Femur (tissue), 1 donor: ENCODE results near the gene DNAAF1.
"Not testable (repeated sequence)": the region's sequence is repeated elsewhere in the genome, so short reads cannot be mapped to it uniquely, and the experiment has no call there.

Experiments
- DNase-seq: peaks from one replicate; pipeline ENCODE4 v3.0.0-alpha.2; 2017

Gene DNAAF1

DNA sequence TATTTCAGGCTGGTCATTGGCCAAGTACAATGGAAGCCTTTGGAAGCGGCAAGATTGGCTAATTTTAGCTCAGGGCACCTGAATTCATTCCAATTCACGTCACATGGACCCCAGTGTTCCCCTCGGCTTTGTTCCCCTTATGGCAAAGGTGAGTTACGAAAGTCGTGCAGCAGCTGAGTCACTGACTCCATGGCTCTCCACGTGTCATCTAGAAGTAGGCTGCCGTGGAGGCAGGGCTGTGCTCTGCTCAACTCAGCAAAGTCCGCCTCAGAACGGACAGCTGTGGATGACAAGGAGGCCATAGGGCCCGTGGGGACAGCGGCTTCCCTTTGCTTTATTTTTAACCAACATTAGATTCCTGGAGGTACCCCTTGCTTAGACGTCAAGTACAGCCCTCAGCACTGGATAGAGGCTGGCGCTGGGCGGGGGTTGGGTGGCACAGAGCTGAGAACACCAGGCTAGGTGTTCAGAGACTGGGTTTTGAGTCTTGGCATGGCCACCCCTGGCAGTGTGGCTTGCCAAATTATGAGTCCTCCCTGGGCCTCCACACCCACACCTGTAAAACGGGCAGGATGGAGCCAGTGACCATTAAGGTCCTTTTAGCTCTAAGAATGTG is 69.5 kb downstream of the DNAAF1 start:
- DNase-seq: no peak

DNA sequence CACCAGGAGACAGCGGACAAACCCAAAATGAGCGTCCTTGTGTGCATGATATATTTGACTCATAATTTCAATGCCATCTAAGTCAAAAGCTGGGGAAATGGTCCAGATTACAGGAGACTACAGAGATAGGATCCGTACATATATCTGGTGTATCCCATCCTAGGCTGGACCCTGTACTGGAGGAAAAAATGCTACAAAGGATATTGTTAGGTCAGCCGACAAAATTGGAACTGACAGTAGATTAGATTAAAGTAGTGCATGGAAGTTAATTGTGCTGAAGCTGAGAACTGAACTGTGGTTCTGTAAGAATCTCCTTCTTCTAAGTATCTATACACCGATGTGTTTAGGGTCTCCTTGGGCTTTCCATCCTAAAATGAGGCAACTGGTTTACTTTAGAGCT is 70.4 kb downstream of the DNAAF1 start:
- no peak for DNase-seq

DNA sequence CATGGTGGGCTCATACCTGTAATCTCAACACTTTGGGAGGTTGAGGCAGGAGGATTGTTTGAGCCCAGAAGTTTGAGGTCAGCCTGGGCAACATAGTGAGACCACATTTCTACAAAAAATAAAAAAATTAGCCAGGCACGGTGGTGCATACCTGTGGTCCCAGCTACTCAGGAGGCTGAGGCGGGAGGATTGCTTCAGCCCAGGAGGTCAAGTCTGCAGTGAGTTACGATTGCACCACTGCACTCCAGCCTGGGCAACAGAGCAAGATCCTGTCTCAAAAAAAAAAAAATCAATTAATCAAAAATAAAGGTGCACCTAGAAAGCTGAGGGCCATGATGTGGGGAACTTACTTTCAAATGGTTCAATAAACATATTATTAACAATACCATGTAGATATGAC is 71.0 kb downstream of the DNAAF1 start:
- DNase-seq: not testable (repeated sequence)

DNA sequence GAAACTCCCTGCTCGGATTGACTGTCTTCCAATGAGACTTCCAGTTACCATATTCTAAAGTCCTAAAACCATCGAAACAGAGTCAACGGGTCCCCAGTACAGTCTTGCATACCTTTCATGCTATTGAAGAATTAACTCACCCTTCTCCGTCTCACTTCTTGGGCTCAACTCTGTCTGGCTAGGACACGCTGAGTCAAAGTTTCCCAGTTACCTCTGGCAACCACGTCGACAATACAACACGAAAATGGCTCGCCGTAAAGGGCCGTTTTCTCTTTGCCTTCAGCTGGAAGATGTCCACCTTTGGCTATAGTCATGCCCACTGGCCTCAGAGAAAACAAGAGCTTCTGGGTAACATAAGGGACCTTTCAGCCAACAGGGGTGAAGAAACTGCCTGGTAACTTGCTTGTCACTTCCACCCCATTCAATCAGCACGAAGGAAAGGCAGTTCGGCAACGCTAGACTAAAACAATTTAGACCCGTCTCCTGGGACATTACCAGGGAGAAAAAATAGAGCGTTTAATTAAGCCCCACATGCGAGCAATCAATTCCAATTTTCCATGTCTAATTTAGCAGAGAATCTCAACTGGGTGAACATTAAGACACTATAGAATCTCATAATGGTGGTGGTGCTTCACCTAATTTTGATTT is 73.2 kb downstream of the DNAAF1 start:
- no peak for DNase-seq

- DNase-seq: no peak
These were observed 73.8 kb downstream of the DNAAF1 start for GRCh38 chr16:84218956-84219355.

DNA sequence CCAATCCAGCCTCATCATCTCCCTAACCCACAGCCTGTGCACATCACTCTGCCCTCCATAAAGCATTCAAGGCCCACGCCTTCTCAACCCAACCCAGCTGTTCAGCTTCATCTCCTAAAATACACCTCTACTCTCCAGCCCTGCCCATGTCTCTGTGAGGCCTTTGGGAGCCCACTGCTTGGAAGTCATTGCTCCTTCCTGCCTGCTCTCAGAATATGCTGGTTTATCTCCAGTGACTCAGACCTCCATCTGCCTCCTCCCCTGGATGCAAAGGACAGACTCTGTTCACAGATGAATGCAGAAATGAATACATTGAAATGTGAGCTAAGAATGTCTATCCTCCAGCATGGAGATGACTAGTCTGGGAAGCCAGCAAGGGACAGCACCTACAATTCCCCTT is 75.7 kb downstream of the DNAAF1 start:
- no peak for DNase-seq

GRCh38 chr16:84223456-84223855 is 78.3 kb downstream of the DNAAF1 start:
- DNase-seq: no peak

GRCh38 chr16:84224554-84224953 is 79.4 kb downstream of the DNAAF1 start:
- DNase-seq: no peak

DNA sequence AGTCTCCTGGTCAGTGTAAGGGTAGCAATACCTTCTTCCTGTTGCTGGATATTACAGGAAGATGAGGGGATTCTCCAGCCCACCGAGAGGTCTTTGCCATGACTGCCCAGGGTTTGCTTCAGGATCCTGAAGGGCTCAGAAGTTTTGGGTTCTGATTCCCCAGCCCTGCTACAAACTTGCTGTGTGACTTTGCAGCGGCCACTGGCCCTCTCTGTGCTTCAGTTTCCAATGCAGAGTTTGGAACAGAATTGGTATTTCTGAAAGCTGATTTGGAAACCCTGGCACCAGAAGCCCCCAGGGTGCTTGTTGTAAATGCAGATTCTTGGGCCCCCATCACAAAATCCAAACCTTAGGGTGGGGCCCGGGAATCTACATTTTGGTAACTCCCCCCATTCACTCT is 80.0 kb downstream of the DNAAF1 start:
- no peak for DNase-seq

DNA sequence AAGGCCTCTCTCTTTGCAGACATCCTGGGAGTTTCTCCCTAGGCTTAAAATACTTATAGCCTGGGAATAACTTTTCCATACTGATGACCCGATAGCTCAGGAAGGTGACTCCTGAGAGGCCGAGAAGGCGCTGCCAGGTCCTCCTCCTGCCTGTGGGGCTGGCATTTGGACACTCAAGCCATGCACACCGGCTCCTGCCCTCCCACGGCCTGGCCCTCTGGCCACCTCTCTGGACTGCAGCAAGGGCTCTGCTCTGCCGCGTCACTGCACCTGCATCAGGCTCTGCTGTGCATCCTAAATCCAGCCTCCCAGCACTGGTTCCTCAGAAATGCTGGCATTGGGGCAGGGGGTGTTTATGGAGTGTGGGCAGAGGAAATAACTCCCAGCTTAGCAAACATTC is 80.5 kb downstream of the DNAAF1 start:
- DNase-seq: no peak

DNA sequence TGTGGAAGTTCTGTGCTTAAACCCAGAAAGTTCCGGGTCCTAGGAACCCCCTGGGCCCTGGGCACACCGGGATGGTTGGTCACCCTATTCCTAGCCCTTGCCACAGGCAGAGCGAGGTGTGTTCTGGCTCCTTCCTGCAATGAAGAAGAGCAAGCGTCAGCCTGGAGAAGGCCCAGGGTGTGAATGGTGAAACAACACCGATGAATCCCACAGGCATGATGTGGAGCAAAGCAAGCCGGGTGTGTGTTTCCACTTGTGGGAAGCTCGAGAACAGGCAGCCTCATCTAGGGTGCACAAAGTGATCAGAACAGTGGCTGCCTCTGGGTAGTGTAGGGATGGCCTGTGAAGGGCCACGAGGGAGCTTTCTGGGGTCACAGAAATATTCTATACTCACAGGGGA is 80.9 kb downstream of the DNAAF1 start:
- no peak for DNase-seq
